ENCODE data around the gene LPXN.
A peak's percentile ranks its signal among the peaks of the same experiment; 100 is the strongest.

LPXN gene

GRCh38 chr11:58575377-58576020 is at the start of gene LPXN:
Gene LPXN (minus strand): TSS chr11:58575856. CDS start chr11:58575772, 84 bp downstream.
- H3K27ac ChIP-seq, result peak within 1 kb of the TSS in 20 of 21 experiments; percentile 98 to 100 (median 100)
- peak within 1 kb of the TSS in 6 of 7 experiments; percentile 13 to 100 (median 28) for H3K4me3 ChIP-seq

- Histone ChIP-seq H3K4me3 (no peak overlapping the region), H3K27ac (peak overlapping the region in 2 of 21 experiments; percentile 5 to 7)
These were observed 49.4 kb upstream of the LPXN start for GRCh38 chr11:58625086-58625485.

- H3K27ac ChIP-seq, result peak within 1 kb of the TSS in 4 of 21 experiments; percentile 6 to 24 (median 8)
- no peak within 1 kb of the TSS for H3K4me3 ChIP-seq
These were observed 46.7 kb upstream of the LPXN start, which contains the start of gene CNTF for GRCh38 chr11:58622344-58622743. Gene CNTF (plus strand): TSS chr11:58622665. CDS start chr11:58622753, 88 bp downstream.

GRCh38 chr11:58621586-58622262 is 46.1 kb upstream of the LPXN start:
- Histone ChIP-seq H3K4me3 (no peak overlapping the region), H3K27ac (peak overlapping the region in 3 of 21 experiments; percentile 3 to 24 (median 6))

- peak overlapping the region in 5 of 21 experiments; percentile 3 to 49 (median 16) for H3K27ac ChIP-seq
- H3K4me3 ChIP-seq, result no peak overlapping the region
These were observed 42.4 kb upstream of the LPXN start for GRCh38 chr11:58617976-58618557.

GRCh38 chr11:58616594-58616993 is 40.9 kb upstream of the LPXN start:
- H3K27ac ChIP-seq, result peak overlapping the region in 7 of 21 experiments; percentile 0 to 33 (median 26)

GRCh38 chr11:58615559-58615958 is 39.9 kb upstream of the LPXN start:
- Histone ChIP-seq H3K4me3 (no peak overlapping the region), H3K27ac (peak overlapping the region in 3 of 21 experiments; percentile 26 to 50 (median 38))

More at GRCh38 chr11:58616594-58616993, 40.9 kb upstream of the LPXN start:
- H3K4me3 ChIP-seq, result no peak overlapping the region

- Histone ChIP-seq H3K27ac (no peak overlapping the region), H3K4me3 (no peak overlapping the region)
These were observed 37.6 kb upstream of the LPXN start for GRCh38 chr11:58613228-58613627.

GRCh38 chr11:58609723-58610122 is 34.1 kb upstream of the LPXN start:
- H3K4me3 ChIP-seq, result no peak overlapping the region

GRCh38 chr11:58608331-58608730 is 32.7 kb upstream of the LPXN start:
- no peak overlapping the region for H3K27ac ChIP-seq
- no peak overlapping the region for H3K4me3 ChIP-seq

More at GRCh38 chr11:58609723-58610122, 34.1 kb upstream of the LPXN start:
- no peak overlapping the region for H3K27ac ChIP-seq

GRCh38 chr11:58606930-58607714 is 31.5 kb upstream of the LPXN start:
- Histone ChIP-seq H3K27ac (no peak overlapping the region), H3K4me3 (no peak overlapping the region)

GRCh38 chr11:58600510-58600909 is 24.9 kb upstream of the LPXN start:
- Histone ChIP-seq H3K4me3 (no peak overlapping the region), H3K27ac (no peak overlapping the region)

- Histone ChIP-seq H3K27ac (no peak overlapping the region), H3K4me3 (no peak overlapping the region)
These were observed 22.0 kb upstream of the LPXN start for GRCh38 chr11:58597486-58598144.

GRCh38 chr11:58596621-58597020 is 21.0 kb upstream of the LPXN start:
- Histone ChIP-seq H3K27ac (no peak overlapping the region), H3K4me3 (no peak overlapping the region)

GRCh38 chr11:58594826-58595225 is 19.2 kb upstream of the LPXN start:
- H3K27ac ChIP-seq, result no peak overlapping the region
- no peak overlapping the region for H3K4me3 ChIP-seq

- Histone ChIP-seq H3K27ac (no peak overlapping the region), H3K4me3 (no peak overlapping the region)
These were observed 17.3 kb upstream of the LPXN start for GRCh38 chr11:58592760-58593472.

GRCh38 chr11:58591659-58592058 is 16.0 kb upstream of the LPXN start:
- Histone ChIP-seq H3K4me3 (no peak overlapping the region), H3K27ac (no peak overlapping the region)

GRCh38 chr11:58586998-58587397 is 11.3 kb upstream of the LPXN start:
- H3K4me3 ChIP-seq, result no peak overlapping the region
- H3K27ac ChIP-seq, result no peak overlapping the region

GRCh38 chr11:58582437-58582836 is 6.8 kb upstream of the LPXN start:
- no peak overlapping the region for H3K27ac ChIP-seq
- H3K4me3 ChIP-seq, result no peak overlapping the region
